ENCODE data around the gene UQCR10. TPM values are rescaled to one million over a fixed set of nuclear protein-coding genes. Genes with fewer than 3 reads are reported as not detected.
A peak's percentile ranks its signal among the peaks of the same experiment; 100 is the strongest.

UQCR10 gene
- total RNA-seq, 1 donor: 52.1 TPM

DNA sequence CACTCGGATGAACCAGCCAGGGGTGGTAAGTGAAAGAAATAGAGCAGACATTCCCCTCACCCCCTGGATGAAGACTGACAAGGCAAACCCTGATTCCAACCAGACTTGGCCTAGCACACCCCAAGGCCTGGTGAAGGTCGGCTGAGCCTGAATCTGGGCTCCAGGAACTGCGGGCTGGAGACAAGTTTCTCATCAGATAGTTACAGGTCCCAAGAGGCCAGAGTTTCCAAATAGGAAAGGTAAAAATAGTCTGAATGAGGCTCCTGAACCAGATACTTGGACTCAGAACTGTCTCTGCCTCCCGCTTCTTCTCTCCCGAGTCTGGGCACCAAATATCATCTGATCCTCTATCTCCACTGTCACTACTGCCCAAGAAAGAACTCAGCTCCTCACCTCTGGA, 8.2 kb upstream of the UQCR10 start:
- H3K36me3 ChIP-seq (ENCODE audit: insufficient read depth, low read length): no peaks in the 10 kb centered on the region
- no peak overlapping the region for H3K4me3 ChIP-seq (ENCODE audit: insufficient read depth, low read length)
- TF ChIP-seq, protein P1, sequence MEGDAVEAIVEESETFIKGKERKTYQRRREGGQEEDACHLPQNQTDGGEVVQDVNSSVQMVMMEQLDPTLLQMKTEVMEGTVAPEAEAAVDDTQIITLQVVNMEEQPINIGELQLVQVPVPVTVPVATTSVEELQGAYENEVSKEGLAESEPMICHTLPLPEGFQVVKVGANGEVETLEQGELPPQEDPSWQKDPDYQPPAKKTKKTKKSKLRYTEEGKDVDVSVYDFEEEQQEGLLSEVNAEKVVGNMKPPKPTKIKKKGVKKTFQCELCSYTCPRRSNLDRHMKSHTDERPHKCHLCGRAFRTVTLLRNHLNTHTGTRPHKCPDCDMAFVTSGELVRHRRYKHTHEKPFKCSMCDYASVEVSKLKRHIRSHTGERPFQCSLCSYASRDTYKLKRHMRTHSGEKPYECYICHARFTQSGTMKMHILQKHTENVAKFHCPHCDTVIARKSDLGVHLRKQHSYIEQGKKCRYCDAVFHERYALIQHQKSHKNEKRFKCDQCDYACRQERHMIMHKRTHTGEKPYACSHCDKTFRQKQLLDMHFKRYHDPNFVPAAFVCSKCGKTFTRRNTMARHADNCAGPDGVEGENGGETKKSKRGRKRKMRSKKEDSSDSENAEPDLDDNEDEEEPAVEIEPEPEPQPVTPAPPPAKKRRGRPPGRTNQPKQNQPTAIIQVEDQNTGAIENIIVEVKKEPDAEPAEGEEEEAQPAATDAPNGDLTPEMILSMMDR (IDR thresholded peaks at IDR 0.05; ENCODE audit: extremely low read depth, low read depth, low read length): no peak
- H4K20me1 ChIP-seq (ENCODE audit: insufficient read depth, low read length): peaks cover 7% of the 10 kb centered on the region
- peaks cover 3% of the 10 kb centered on the region for H3K79me2 ChIP-seq (ENCODE audit: insufficient read depth, low read length)
- peaks cover 9% of the 10 kb centered on the region for H3K4me1 ChIP-seq (ENCODE audit: insufficient read depth, low read length)
- H3K27me3 ChIP-seq (ENCODE audit: insufficient read depth, low read length): no peaks in the 10 kb centered on the region
- no peak overlapping the region for H2AFZ ChIP-seq (ENCODE audit: low read length)
- H3K4me2 ChIP-seq (ENCODE audit: insufficient read depth, low read length): no peak overlapping the region
- no peaks in the 10 kb centered on the region for H3K9me3 ChIP-seq (ENCODE audit: low read depth, low read length)
- H3K27ac ChIP-seq (ENCODE audit: low read depth, low read length): no peak overlapping the region
- peak; percentile 34 for DNase-seq (ENCODE audit: insufficient read length, low spot score, missing footprints)

DNA sequence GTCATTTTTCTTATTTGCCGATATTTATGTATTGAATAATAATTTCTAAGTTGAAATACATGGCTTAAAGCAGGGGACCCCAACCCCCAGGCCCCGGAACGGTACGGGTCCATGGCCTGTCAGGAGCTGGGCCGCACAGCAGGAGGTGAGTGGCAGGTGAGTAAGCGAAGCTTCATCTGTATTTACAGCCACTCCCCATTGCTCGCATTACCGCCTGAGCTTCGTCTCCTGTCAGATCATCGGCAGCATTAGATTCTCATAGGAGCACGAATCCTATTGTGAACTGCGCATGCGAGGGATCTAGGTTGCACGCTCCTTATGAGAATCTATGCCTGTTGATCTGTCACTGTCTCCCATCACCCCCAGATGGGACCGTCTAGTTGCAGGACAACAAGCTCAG, 4.9 kb upstream of the UQCR10 start:
- Histone ChIP-seq H3K27ac (ENCODE audit: low read depth, low read length) (no peak overlapping the region), H3K27me3 (ENCODE audit: insufficient read depth, low read length) (no peaks in the 10 kb centered on the region), H4K20me1 (ENCODE audit: insufficient read depth, low read length) (peaks cover 6% of the 10 kb centered on the region)

DNA sequence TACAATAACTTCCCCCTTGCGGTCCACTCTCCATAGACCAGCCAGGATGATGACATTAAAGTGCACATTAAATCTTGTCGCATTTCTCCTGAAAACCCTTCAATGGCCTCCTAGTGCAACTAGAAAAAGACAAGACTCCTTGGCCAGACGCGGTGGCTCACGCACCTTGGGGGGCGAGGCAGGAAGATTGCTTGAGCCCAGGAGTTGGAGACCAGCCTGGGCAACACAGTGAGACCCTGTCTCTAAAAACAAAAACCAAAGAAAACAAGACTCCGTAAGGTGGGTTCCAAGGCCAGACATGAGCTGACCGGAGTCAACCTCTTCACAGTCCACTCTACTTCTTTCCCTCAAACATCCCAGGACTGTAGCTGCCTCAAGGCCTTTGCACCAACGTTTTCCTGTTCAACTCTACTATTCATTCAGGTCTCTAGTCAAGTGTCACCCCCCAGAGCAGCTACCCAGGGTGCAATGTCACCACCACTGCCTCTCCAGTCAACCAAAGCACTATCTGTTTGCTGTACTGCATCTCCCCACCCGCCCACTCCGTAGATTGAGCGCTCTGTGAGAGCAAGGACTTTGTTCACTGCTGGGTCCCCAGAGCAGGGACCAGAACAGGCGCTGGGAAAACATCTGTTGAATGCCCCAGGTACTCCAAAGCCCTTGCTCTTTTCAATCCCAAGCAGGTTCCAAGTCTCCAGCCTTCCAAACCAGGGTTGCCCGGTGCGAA, 1.1 kb upstream of the UQCR10 start:
- Histone ChIP-seq H3K36me3 (ENCODE audit: insufficient read depth, low read length) (peaks cover 20% of the 10 kb centered on the region), H3K27me3 (ENCODE audit: insufficient read depth, low read length) (no peaks in the 10 kb centered on the region), H3K27ac (ENCODE audit: low read depth, low read length) (peak overlapping the region; percentile 80), H4K20me1 (ENCODE audit: insufficient read depth, low read length) (peaks cover 5% of the 10 kb centered on the region), H2AFZ (ENCODE audit: low read length) (peak overlapping the region; percentile 98), H3K4me1 (ENCODE audit: insufficient read depth, low read length) (peaks cover 16% of the 10 kb centered on the region), H3K9me3 (ENCODE audit: low read depth, low read length) (no peaks in the 10 kb centered on the region), H3K79me2 (ENCODE audit: insufficient read depth, low read length) (peaks cover 45% of the 10 kb centered on the region), H3K4me2 (ENCODE audit: insufficient read depth, low read length) (peak overlapping the region; percentile 85), H3K4me3 (ENCODE audit: insufficient read depth, low read length) (peak overlapping the region; percentile 81)
- DNase-seq (ENCODE audit: insufficient read length, low spot score, missing footprints): peak; percentile 45
- TF ChIP-seq, protein P1 (IDR thresholded peaks at IDR 0.05; ENCODE audit: extremely low read depth, low read depth, low read length): no peak

More for the DNA sequence above, 4.9 kb upstream of the UQCR10 start:
- Histone ChIP-seq H2AFZ (ENCODE audit: low read length) (no peak overlapping the region), H3K4me1 (ENCODE audit: insufficient read depth, low read length) (peaks cover 17% of the 10 kb centered on the region), H3K79me2 (ENCODE audit: insufficient read depth, low read length) (peaks cover 27% of the 10 kb centered on the region), H3K9me3 (ENCODE audit: low read depth, low read length) (no peaks in the 10 kb centered on the region), H3K36me3 (ENCODE audit: insufficient read depth, low read length) (no peaks in the 10 kb centered on the region), H3K4me3 (ENCODE audit: insufficient read depth, low read length) (no peak overlapping the region), H3K4me2 (ENCODE audit: insufficient read depth, low read length) (no peak overlapping the region)
- no peak for DNase-seq (ENCODE audit: insufficient read length, low spot score, missing footprints)
- TF ChIP-seq, protein P1 (IDR thresholded peaks at IDR 0.05; ENCODE audit: extremely low read depth, low read depth, low read length): no peak

DNA sequence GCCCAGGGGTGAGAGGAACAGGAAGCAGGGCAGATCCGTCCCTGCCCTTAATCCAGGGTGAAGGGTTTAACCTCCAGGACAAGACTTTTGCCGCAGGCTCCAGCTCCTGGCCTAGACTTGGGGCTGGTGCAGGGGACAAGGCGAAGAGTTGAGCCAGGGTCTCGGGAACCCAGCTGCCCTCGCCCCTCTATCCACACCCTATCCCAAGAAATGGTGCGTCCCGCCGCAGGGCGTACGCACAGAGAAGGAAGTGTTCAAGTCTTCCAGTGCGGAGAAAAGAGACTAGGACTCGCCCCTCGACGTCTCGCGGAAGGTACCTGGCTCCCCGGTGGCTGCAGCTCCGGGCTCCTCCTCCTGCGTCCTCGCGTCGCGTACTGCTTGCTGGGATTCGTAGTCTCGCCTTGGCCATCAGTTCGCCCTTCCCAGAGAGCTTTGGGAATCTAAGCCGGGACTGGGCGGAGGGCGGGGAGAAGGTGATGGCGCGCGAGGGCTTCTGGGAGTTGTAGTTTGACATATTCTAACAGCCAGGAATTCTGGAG, 468 bp upstream of the UQCR10 start, which contains the start of gene ZMAT5:
TSS of gene ZMAT5 (minus strand) at position 376 of the 539 bp plus-strand sequence. CDS start 18,463 bp downstream, outside the sequence.
- TF ChIP-seq, protein P1 (IDR thresholded peaks at IDR 0.05; ENCODE audit: extremely low read depth, low read depth, low read length): no peak
- H3K4me1 ChIP-seq (ENCODE audit: insufficient read depth, low read length): peaks cover 16% of the 10 kb centered on the region
- H3K27me3 ChIP-seq (ENCODE audit: insufficient read depth, low read length): no peaks in the 10 kb centered on the region
- peaks cover 45% of the 10 kb centered on the region for H3K79me2 ChIP-seq (ENCODE audit: insufficient read depth, low read length)
- H3K9me3 ChIP-seq (ENCODE audit: low read depth, low read length): no peaks in the 10 kb centered on the region
- H3K4me3 ChIP-seq (ENCODE audit: insufficient read depth, low read length): peak within 1 kb of the TSS; percentile 81
- H3K27ac ChIP-seq (ENCODE audit: low read depth, low read length): peak within 1 kb of the TSS; percentile 80
- peaks cover 20% of the 10 kb centered on the region for H3K36me3 ChIP-seq (ENCODE audit: insufficient read depth, low read length)
- peak within 1 kb of the TSS; percentile 85 for H3K4me2 ChIP-seq (ENCODE audit: insufficient read depth, low read length)
- peaks cover 5% of the 10 kb centered on the region for H4K20me1 ChIP-seq (ENCODE audit: insufficient read depth, low read length)
- H2AFZ ChIP-seq (ENCODE audit: low read length): peak within 1 kb of the TSS; percentile 98
- peak; percentile 98 for DNase-seq (ENCODE audit: insufficient read length, low spot score, missing footprints)

All from osteoblast (primary cell).